HepG2 (cell line): ENCODE results near the gene BLCAP. TPM values are rescaled to one million over a fixed set of nuclear protein-coding genes. Genes with fewer than 3 reads are reported as not detected.
A peak's percentile ranks its signal among the peaks of the same experiment; 100 is the strongest.

Source experiments
- ARNT2 ChIP-seq: sonication (generic); formaldehyde crosslinking; IDR thresholded peaks from 2 replicates; pipeline ENCODE4 v1.8.0; 2022; ENCODE audit warnings: mild to moderate bottlenecking, low read depth, missing genetic modification reagents, moderate library complexity
- GATAD1 ChIP-seq: IDR thresholded peaks from 2 replicates; pipeline ENCODE4 v1.6.1; 2016; ENCODE audit warnings: missing genetic modification reagents, missing compliant biosample characterization
- GATAD2A ChIP-seq: IDR thresholded peaks from 2 replicates; pipeline ENCODE4 v1.6.1; 2016
- HMG20A ChIP-seq: IDR thresholded peaks from 2 replicates; pipeline ENCODE4 v1.6.1; 2016; ENCODE audit warnings: borderline replicate concordance
- MIXL1 ChIP-seq: IDR thresholded peaks from 2 replicates; pipeline ENCODE4 v1.6.1; 2016
- POGZ ChIP-seq: sonication (generic); formaldehyde crosslinking; IDR thresholded peaks from 2 replicates; pipeline ENCODE4 v1.4.0; 2020; ENCODE audit warnings: mild to moderate bottlenecking, missing genetic modification reagents
- RFXAP ChIP-seq: sonication (generic); formaldehyde crosslinking; IDR thresholded peaks from 2 replicates; pipeline ENCODE4 v1.4.0; 2020; ENCODE audit warnings: missing genetic modification reagents, borderline replicate concordance
- SATB2 ChIP-seq: sonication (generic); formaldehyde crosslinking; IDR thresholded peaks from 2 replicates; pipeline ENCODE4 v1.5.0; 2020; ENCODE audit warnings: missing genetic modification reagents
- SMAD3 ChIP-seq: sonication (generic); formaldehyde crosslinking; IDR thresholded peaks from 2 replicates; pipeline ENCODE4 v1.4.0; 2020; ENCODE audit warnings: missing genetic modification reagents
- ZNF180 ChIP-seq: sonication (generic); formaldehyde crosslinking; IDR thresholded peaks from 2 replicates; pipeline ENCODE4 v1.4.0; 2020; ENCODE audit warnings: low read depth, missing genetic modification reagents, borderline replicate concordance
- ZNF296 ChIP-seq: sonication (generic); formaldehyde crosslinking; conservative IDR thresholded peaks from 2 replicates; pipeline ENCODE4 v1.5.0; 2020; ENCODE audit warnings: mild to moderate bottlenecking, missing genetic modification reagents
- ZNF547 ChIP-seq: sonication (generic); formaldehyde crosslinking; IDR thresholded peaks from 2 replicates; pipeline ENCODE4 v1.5.1; 2020; ENCODE audit warnings: mild to moderate bottlenecking, missing genetic modification reagents
- polyA plus RNA-seq, 8 experiments: library from polyadenylated mRNA; depleted of rRNA in 3 of 8; stranded (reverse) in 7 of 8; unstranded in 1 of 8; fragments of >200 nt; fragmentation: Illumina TruSeq in 4 of 8; extraction: Trizol in 4 of 8; gene quantifications; 2 replicates each; pipeline versions ENCODE4 v1.2.1 to v1.2.3, GENCODE V29; 2011 to 2016; ENCODE audit warnings: low read depth in 4 of 8, missing spikeins in 1 of 8, mixed read lengths in 1 of 8; ENCODE audit not compliant: insufficient read depth in 1 of 8
- total RNA-seq, 5 experiments: library from RNA; depleted of rRNA; stranded (reverse); fragments of >200 nt; fragmentation: Illumina TruSeq; extraction: Trizol; gene quantifications; 2 replicates each; pipeline ENCODE4 v1.2.3, GENCODE V29; 2016; ENCODE audit warnings: low read depth in 1 of 5
- TF ChIP-seq, protein P1 (sequence below): sonication (generic); formaldehyde crosslinking; IDR thresholded peaks from 2 replicates; pipeline ENCODE4 v1.9.0; 2021; ENCODE audit warnings: mild to moderate bottlenecking, missing genetic modification reagents

The BLCAP gene
- total and polyA plus RNA-seq, 2 of the 13 experiments (the other 11 are each of a cell fraction or from before 2014, with no cell fraction given) = 52.4 to 86.8 TPM

DNA sequence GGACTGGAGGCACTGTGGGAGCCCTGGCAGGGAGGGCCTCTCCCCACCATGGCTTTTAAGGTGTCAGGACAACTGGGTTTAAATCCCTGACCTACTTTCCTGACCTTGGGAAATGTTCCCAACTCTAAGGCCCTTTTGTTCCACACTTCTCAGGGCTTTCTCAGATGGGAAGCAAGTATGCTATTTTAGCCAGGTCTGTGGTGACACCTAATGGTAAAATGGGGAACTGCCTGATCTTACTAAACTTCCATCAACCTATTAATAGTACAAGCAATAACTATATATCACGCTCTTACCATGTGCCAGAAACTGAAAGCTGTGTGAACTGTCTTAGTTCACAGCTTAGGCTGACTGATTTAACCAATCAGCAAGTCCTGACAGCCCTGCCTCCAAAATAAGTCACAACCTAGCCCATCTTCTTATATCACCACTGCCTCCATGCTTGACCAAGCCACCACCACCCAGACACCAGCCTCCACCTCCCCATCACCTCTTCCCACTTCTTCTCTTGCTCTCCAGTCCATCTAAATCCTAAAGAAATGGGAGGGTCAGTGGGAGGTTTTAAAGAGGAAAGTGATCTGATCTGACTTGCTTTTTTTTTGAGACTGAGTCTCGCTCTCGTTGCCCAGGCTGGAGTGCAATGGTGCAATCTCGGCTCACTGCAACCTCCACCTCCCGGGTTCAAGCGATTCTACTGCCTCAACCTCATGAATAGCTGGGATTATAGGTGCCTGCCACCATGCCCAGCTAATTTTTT is 6.9 kb upstream of the BLCAP start (continued):
- TF ChIP-seq POGZ (no peak), ZNF296 (CRISPR knock-in tag) (no peak), SATB2 (no peak), ZNF180 (CRISPR knock-in tag) (peak; percentile 49; the same call in 1 of the 2 replicates), ARNT2 (CRISPR knock-in tag) (peak; percentile 33; the same call in 1 of the 2 replicates), GATAD2A (peak; percentile 72), MIXL1 (CRISPR knock-in tag) (peak; percentile 61; the same call in 1 of the 2 replicates), GATAD1 (peak; percentile 45; the same call in 1 of the 2 replicates), RFXAP (0 out of 2 replicates have a peak, but pooled peaks have one; percentile 19), SMAD3 (CRISPR knock-in tag) (peak; percentile 50; the same call in 1 of the 2 replicates), HMG20A (CRISPR knock-in tag) (0 out of 2 replicates have a peak, but pooled peaks have one; percentile 11), ZNF547 (CRISPR knock-in tag) (no peak)
- TF ChIP-seq, protein P1, sequence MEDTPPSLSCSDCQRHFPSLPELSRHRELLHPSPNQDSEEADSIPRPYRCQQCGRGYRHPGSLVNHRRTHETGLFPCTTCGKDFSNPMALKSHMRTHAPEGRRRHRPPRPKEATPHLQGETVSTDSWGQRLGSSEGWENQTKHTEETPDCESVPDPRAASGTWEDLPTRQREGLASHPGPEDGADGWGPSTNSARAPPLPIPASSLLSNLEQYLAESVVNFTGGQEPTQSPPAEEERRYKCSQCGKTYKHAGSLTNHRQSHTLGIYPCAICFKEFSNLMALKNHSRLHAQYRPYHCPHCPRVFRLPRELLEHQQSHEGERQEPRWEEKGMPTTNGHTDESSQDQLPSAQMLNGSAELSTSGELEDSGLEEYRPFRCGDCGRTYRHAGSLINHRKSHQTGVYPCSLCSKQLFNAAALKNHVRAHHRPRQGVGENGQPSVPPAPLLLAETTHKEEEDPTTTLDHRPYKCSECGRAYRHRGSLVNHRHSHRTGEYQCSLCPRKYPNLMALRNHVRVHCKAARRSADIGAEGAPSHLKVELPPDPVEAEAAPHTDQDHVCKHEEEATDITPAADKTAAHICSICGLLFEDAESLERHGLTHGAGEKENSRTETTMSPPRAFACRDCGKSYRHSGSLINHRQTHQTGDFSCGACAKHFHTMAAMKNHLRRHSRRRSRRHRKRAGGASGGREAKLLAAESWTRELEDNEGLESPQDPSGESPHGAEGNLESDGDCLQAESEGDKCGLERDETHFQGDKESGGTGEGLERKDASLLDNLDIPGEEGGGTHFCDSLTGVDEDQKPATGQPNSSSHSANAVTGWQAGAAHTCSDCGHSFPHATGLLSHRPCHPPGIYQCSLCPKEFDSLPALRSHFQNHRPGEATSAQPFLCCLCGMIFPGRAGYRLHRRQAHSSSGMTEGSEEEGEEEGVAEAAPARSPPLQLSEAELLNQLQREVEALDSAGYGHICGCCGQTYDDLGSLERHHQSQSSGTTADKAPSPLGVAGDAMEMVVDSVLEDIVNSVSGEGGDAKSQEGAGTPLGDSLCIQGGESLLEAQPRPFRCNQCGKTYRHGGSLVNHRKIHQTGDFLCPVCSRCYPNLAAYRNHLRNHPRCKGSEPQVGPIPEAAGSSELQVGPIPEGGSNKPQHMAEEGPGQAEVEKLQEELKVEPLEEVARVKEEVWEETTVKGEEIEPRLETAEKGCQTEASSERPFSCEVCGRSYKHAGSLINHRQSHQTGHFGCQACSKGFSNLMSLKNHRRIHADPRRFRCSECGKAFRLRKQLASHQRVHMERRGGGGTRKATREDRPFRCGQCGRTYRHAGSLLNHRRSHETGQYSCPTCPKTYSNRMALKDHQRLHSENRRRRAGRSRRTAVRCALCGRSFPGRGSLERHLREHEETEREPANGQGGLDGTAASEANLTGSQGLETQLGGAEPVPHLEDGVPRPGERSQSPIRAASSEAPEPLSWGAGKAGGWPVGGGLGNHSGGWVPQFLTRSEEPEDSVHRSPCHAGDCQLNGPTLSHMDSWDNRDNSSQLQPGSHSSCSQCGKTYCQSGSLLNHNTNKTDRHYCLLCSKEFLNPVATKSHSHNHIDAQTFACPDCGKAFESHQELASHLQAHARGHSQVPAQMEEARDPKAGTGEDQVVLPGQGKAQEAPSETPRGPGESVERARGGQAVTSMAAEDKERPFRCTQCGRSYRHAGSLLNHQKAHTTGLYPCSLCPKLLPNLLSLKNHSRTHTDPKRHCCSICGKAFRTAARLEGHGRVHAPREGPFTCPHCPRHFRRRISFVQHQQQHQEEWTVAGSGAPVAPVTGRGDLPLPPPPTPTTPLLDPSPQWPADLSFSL (CRISPR knock-in tag) = 0 out of 2 replicates have a peak, but pooled peaks have one; percentile 25
